GM10847 (cell line): ENCODE results near the gene TMEM126B.
A peak's percentile ranks its signal among the peaks of the same experiment; 100 is the strongest.

Experiments
- POLR2A ChIP-seq: IDR thresholded peaks from 2 replicates; pipeline ENCODE4 v1.6.1; 2011; ENCODE audit not compliant: insufficient read length; ENCODE audit errors: extremely low read depth

The TMEM126B gene

GRCh38 chr11:85627998-85628770 lies at the start of gene TMEM126B:
TSS of gene TMEM126B (plus strand) at chr11:85628593. CDS start at chr11:85628608, 15 bp downstream.
- peak; percentile 70 for TF ChIP-seq POLR2A

GRCh38 chr11:85582111-85582510 lies 46.3 kb upstream of the TMEM126B start:
- TF ChIP-seq POLR2A = no peak

GRCh38 chr11:85589373-85589772 lies 39.0 kb upstream of the TMEM126B start:
- no peak for TF ChIP-seq POLR2A

GRCh38 chr11:85590848-85591483 lies 37.4 kb upstream of the TMEM126B start:
- TF ChIP-seq POLR2A = no peak

GRCh38 chr11:85595285-85595884 lies 33.0 kb upstream of the TMEM126B start:
- TF ChIP-seq POLR2A = no peak

- TF ChIP-seq POLR2A = no peak
Measured at GRCh38 chr11:85596886-85597285, 31.5 kb upstream of the TMEM126B start.

- TF ChIP-seq POLR2A = no peak
Measured at GRCh38 chr11:85599083-85599482, 29.3 kb upstream of the TMEM126B start.

GRCh38 chr11:85602526-85603213 lies 25.7 kb upstream of the TMEM126B start:
- no peak for TF ChIP-seq POLR2A

GRCh38 chr11:85603220-85603619 lies 25.2 kb upstream of the TMEM126B start:
- no peak for TF ChIP-seq POLR2A

GRCh38 chr11:85619499-85619898 lies 8.9 kb upstream of the TMEM126B start:
- TF ChIP-seq POLR2A = no peak

- TF ChIP-seq POLR2A = no peak
Measured at GRCh38 chr11:85620256-85620655, 8.1 kb upstream of the TMEM126B start.

GRCh38 chr11:85626496-85626895 lies 1.9 kb upstream of the TMEM126B start:
- TF ChIP-seq POLR2A = no peak

- TF ChIP-seq POLR2A = no peak
Measured at GRCh38 chr11:85627332-85627997, 928 bp upstream of the TMEM126B start, which contains the start of gene DLG2. TSS of gene DLG2 (minus strand) at chr11:85627344.

GRCh38 chr11:85628771-85629341 lies 463 bp downstream of the TMEM126B start:
- TF ChIP-seq POLR2A = no peak

GRCh38 chr11:85634747-85635146 lies 6.4 kb downstream of the TMEM126B start:
- no peak for TF ChIP-seq POLR2A
